Measurements from ENCODE around the gene TBC1D14.
"Not testable (repeated sequence)": the region's sequence is repeated elsewhere in the genome, so short reads cannot be mapped to it uniquely, and the experiment has no call there.

TBC1D14 gene

GRCh38 chr4:6902318-6903042 is 7.1 kb upstream of the TBC1D14 start:
- no peak for TF ChIP-seq CTCF (IDR thresholded peaks at IDR 0.05; ENCODE audit: low read length, missing control alignments)
- no peak for DNase-seq (ENCODE audit: low read depth)
- H3K4me3 ChIP-seq (replicated peaks; ENCODE audit: low read depth, low read length), result no peak overlapping the region

- no peak overlapping the region for H3K4me3 ChIP-seq (replicated peaks; ENCODE audit: low read depth, low read length)
- DNase-seq (ENCODE audit: low read depth), result no peak
Observed at GRCh38 chr4:6905516-6906445, 3.8 kb upstream of the TBC1D14 start.

GRCh38 chr4:6906486-6906885 is 3.1 kb upstream of the TBC1D14 start:
- DNase-seq (ENCODE audit: low read depth); H3K4me3 ChIP-seq (replicated peaks; ENCODE audit: low read depth, low read length): not testable (repeated sequence)

More at GRCh38 chr4:6905516-6906445, 3.8 kb upstream of the TBC1D14 start:
- no peak for TF ChIP-seq CTCF (IDR thresholded peaks at IDR 0.05; ENCODE audit: low read length, missing control alignments)

- peak; percentile 58 for TF ChIP-seq CTCF (IDR thresholded peaks at IDR 0.05; ENCODE audit: low read length, missing control alignments)
- DNase-seq (ENCODE audit: low read depth), result peak; percentile 44
- no peak overlapping the region for H3K4me3 ChIP-seq (replicated peaks; ENCODE audit: low read depth, low read length)
Observed at GRCh38 chr4:6907658-6908191, 1.9 kb upstream of the TBC1D14 start.

GRCh38 chr4:6908432-6909112 is 1.1 kb upstream of the TBC1D14 start:
- no peak for DNase-seq (ENCODE audit: low read depth)
- H3K4me3 ChIP-seq (replicated peaks; ENCODE audit: low read depth, low read length), result peak overlapping the region; percentile 75
- TF ChIP-seq CTCF (IDR thresholded peaks at IDR 0.05; ENCODE audit: low read length, missing control alignments), result no peak

GRCh38 chr4:6909970-6910339 is 329 bp downstream of the TBC1D14 start:
- TF ChIP-seq CTCF (IDR thresholded peaks at IDR 0.05; ENCODE audit: low read length, missing control alignments), result no peak
- peak overlapping the region; percentile 75 for H3K4me3 ChIP-seq (replicated peaks; ENCODE audit: low read depth, low read length)
- DNase-seq (ENCODE audit: low read depth), result no peak

All from fibroblast of pulmonary artery (primary cell).